WTC11 (cell line): ENCODE measurements around the gene SLC9A4. TPM values are rescaled to one million over a fixed set of nuclear protein-coding genes. Genes with fewer than 3 reads are reported as not detected.

ENCODE experiments used
- ATAC-seq: fragments of 200-7000 bp; cut with Tn5 transposase; 2 replicates; pipeline ENCODE4 v1.10.0; 2021; ENCODE audit warnings: mild to moderate bottlenecking, moderate library complexity
- CTCF ChIA-PET: fragments of 300-600 bp; sonication (Branson Sonifier 250); formaldehyde crosslinking; loops from one replicate; lab custom pipeline; 2021; ENCODE audit warnings: antibody characterized with exemption; lab: Charles Lee
- POLR2A ChIA-PET: fragments of 350-600 bp; sonication (Branson Sonifier 250); formaldehyde crosslinking; loops from one replicate; lab custom pipeline; 2021; ENCODE audit warnings: antibody characterized with exemption; lab: Charles Lee
- DNase-seq: peaks from one replicate; pipeline ENCODE4 v3.0.0; 2021; ENCODE audit warnings: low spot score
- H3K27ac Mint-ChIP-seq: 2 replicates; pipeline ENCODE4 v1.8.0; 2021; ENCODE audit warnings: mixed read lengths
- H3K27me3 Mint-ChIP-seq: 2 replicates; pipeline ENCODE4 v1.8.0; 2021; ENCODE audit warnings: low read depth, mild to moderate bottlenecking, moderate library complexity, mixed read lengths
- H3K36me3 Mint-ChIP-seq: 2 replicates; pipeline ENCODE4 v1.8.0; 2021; ENCODE audit warnings: mixed read lengths
- H3K4me1 Mint-ChIP-seq: 2 replicates; pipeline ENCODE4 v1.8.0; 2022; ENCODE audit warnings: mixed read lengths
- H3K4me3 Mint-ChIP-seq: 2 replicates; pipeline ENCODE4 v1.8.0; 2021; ENCODE audit warnings: mild to moderate bottlenecking, moderate library complexity, mixed read lengths
- H3K9me3 Mint-ChIP-seq: 2 replicates; pipeline ENCODE4 v1.8.0; 2021; ENCODE audit warnings: mixed read lengths
- CREM ChIP-seq: sonication (generic); formaldehyde crosslinking; IDR thresholded peaks from 2 replicates; pipeline ENCODE4 v1.8.1; 2022; ENCODE audit warnings: mild to moderate bottlenecking, missing genetic modification reagents, moderate library complexity
- E2F4 ChIP-seq: sonication (generic); formaldehyde crosslinking; IDR thresholded peaks from 2 replicates; pipeline ENCODE4 v1.8.1; 2022; ENCODE audit warnings: low read depth, mild to moderate bottlenecking, moderate library complexity, missing genetic modification reagents, borderline replicate concordance
- ESRRA ChIP-seq: sonication (generic); formaldehyde crosslinking; IDR thresholded peaks from 2 replicates; pipeline ENCODE4 v1.8.1; 2022; ENCODE audit warnings: mild to moderate bottlenecking, missing genetic modification reagents, borderline replicate concordance
- GABPB1 ChIP-seq: sonication (generic); formaldehyde crosslinking; IDR thresholded peaks from 2 replicates; pipeline ENCODE4 v1.8.1; 2023; ENCODE audit warnings: mild to moderate bottlenecking, missing genetic modification reagents
- HMGA2 ChIP-seq: fragments of 250-450 bp; sonication (Bioruptor Pico); IDR thresholded peaks from 2 replicates; pipeline ENCODE4 v1.4.0; 2021; ENCODE audit warnings: mild to moderate bottlenecking, moderate library complexity
- MLX ChIP-seq: sonication (generic); formaldehyde crosslinking; IDR thresholded peaks from 2 replicates; pipeline ENCODE4 v1.8.1; 2023; ENCODE audit warnings: mild to moderate bottlenecking, missing genetic modification reagents, moderate library complexity
- NFE2L1 ChIP-seq: sonication (generic); formaldehyde crosslinking; IDR thresholded peaks from 2 replicates; pipeline ENCODE4 v1.8.1; 2023; ENCODE audit warnings: missing genetic modification reagents
- TCF7 ChIP-seq: sonication (generic); formaldehyde crosslinking; IDR thresholded peaks from 2 replicates; pipeline ENCODE4 v1.8.0; 2022; ENCODE audit warnings: mild to moderate bottlenecking, low read depth, missing genetic modification reagents, moderate library complexity
- TEAD4 ChIP-seq: sonication (generic); formaldehyde crosslinking; IDR thresholded peaks from 2 replicates; pipeline ENCODE4 v1.8.0; 2022; ENCODE audit warnings: mild to moderate bottlenecking, missing genetic modification reagents
- ZNF396 ChIP-seq: fragments of 250-450 bp; sonication (Bioruptor Pico); IDR thresholded peaks from 2 replicates; pipeline ENCODE4 v1.8.0; 2021; ENCODE audit warnings: mild to moderate bottlenecking, moderate library complexity, borderline replicate concordance
- total RNA-seq: library from RNA; stranded (reverse); gene quantifications from 3 replicates; pipeline ENCODE4 v1.2.3, GENCODE V29; 2021
- TF ChIP-seq, protein P1 (sequence below): sonication (generic); formaldehyde crosslinking; IDR thresholded peaks from 2 replicates; pipeline ENCODE4 v1.8.1; 2023; ENCODE audit warnings: mild to moderate bottlenecking, missing genetic modification reagents
- TF ChIP-seq, protein P2 (sequence below): sonication (generic); formaldehyde crosslinking; IDR thresholded peaks from 2 replicates; pipeline ENCODE4 v1.8.0; 2022; ENCODE audit warnings: mild to moderate bottlenecking, missing genetic modification reagents
- TF ChIP-seq, protein P3 (sequence below): sonication (generic); formaldehyde crosslinking; IDR thresholded peaks from 2 replicates; pipeline ENCODE4 v1.8.1; 2023; ENCODE audit warnings: mild to moderate bottlenecking, missing genetic modification reagents, borderline replicate concordance
- TF ChIP-seq, protein P4 (sequence below): sonication (generic); formaldehyde crosslinking; IDR thresholded peaks from 2 replicates; pipeline ENCODE4 v1.8.1; 2023; ENCODE audit warnings: mild to moderate bottlenecking, moderate library complexity, missing genetic modification reagents
- TF ChIP-seq, protein P5 (sequence below): fragments of 250-450 bp; sonication (Bioruptor Pico); IDR thresholded peaks from 2 replicates; pipeline ENCODE4 v1.9.0; 2021; ENCODE audit warnings: mild to moderate bottlenecking

The SLC9A4 gene
- total RNA-seq, 1 experiment from 2014 or later, result 0.11 TPM

GRCh38 chr2:102514061-102514785 lies 41.2 kb downstream of the SLC9A4 start:
- no peak overlapping the region for H3K4me3 Mint-ChIP-seq

More at GRCh38 chr2:102514061-102514785, 41.2 kb downstream of the SLC9A4 start:
- ChIA-PET POLR2A (no interaction called here), CTCF (interaction anchor here (1.3 to 2.6 kb wide), 2 partner anchors 36 to 41 kb away, joined by 3 to 6 read pairs; partner anchors contain the start of gene SLC9A4)
- peaks cover 9% of the 10 kb centered on the region for H3K9me3 Mint-ChIP-seq
- H3K4me1 Mint-ChIP-seq, result peaks cover 18% of the 10 kb centered on the region
- peak; percentile 36; the same call in 1 of the 2 replicates for ATAC-seq
- no peaks in the 10 kb centered on the region for H3K27me3 Mint-ChIP-seq
- TF ChIP-seq, protein P1, sequence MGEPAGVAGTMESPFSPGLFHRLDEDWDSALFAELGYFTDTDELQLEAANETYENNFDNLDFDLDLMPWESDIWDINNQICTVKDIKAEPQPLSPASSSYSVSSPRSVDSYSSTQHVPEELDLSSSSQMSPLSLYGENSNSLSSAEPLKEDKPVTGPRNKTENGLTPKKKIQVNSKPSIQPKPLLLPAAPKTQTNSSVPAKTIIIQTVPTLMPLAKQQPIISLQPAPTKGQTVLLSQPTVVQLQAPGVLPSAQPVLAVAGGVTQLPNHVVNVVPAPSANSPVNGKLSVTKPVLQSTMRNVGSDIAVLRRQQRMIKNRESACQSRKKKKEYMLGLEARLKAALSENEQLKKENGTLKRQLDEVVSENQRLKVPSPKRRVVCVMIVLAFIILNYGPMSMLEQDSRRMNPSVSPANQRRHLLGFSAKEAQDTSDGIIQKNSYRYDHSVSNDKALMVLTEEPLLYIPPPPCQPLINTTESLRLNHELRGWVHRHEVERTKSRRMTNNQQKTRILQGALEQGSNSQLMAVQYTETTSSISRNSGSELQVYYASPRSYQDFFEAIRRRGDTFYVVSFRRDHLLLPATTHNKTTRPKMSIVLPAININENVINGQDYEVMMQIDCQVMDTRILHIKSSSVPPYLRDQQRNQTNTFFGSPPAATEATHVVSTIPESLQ (CRISPR knock-in tag), result no peak
- TF ChIP-seq GABPB1 (CRISPR knock-in tag) (no peak), TCF7 (CRISPR knock-in tag) (no peak), ZNF396 (CRISPR knock-in tag) (no peak), MLX (CRISPR knock-in tag) (no peak), E2F4 (CRISPR knock-in tag) (no peak), NFE2L1 (CRISPR knock-in tag) (no peak), HMGA2 (no peak), ESRRA (CRISPR knock-in tag) (no peak), CREM (CRISPR knock-in tag) (no peak), TEAD4 (CRISPR knock-in tag) (no peak)
- TF ChIP-seq, protein P2, sequence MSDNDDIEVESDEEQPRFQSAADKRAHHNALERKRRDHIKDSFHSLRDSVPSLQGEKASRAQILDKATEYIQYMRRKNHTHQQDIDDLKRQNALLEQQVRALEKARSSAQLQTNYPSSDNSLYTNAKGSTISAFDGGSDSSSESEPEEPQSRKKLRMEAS (CRISPR knock-in tag), result no peak
- TF ChIP-seq, protein P3, sequence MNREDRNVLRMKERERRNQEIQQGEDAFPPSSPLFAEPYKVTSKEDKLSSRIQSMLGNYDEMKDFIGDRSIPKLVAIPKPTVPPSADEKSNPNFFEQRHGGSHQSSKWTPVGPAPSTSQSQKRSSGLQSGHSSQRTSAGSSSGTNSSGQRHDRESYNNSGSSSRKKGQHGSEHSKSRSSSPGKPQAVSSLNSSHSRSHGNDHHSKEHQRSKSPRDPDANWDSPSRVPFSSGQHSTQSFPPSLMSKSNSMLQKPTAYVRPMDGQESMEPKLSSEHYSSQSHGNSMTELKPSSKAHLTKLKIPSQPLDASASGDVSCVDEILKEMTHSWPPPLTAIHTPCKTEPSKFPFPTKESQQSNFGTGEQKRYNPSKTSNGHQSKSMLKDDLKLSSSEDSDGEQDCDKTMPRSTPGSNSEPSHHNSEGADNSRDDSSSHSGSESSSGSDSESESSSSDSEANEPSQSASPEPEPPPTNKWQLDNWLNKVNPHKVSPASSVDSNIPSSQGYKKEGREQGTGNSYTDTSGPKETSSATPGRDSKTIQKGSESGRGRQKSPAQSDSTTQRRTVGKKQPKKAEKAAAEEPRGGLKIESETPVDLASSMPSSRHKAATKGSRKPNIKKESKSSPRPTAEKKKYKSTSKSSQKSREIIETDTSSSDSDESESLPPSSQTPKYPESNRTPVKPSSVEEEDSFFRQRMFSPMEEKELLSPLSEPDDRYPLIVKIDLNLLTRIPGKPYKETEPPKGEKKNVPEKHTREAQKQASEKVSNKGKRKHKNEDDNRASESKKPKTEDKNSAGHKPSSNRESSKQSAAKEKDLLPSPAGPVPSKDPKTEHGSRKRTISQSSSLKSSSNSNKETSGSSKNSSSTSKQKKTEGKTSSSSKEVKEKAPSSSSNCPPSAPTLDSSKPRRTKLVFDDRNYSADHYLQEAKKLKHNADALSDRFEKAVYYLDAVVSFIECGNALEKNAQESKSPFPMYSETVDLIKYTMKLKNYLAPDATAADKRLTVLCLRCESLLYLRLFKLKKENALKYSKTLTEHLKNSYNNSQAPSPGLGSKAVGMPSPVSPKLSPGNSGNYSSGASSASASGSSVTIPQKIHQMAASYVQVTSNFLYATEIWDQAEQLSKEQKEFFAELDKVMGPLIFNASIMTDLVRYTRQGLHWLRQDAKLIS (CRISPR knock-in tag), result no peak
- TF ChIP-seq, protein P4, sequence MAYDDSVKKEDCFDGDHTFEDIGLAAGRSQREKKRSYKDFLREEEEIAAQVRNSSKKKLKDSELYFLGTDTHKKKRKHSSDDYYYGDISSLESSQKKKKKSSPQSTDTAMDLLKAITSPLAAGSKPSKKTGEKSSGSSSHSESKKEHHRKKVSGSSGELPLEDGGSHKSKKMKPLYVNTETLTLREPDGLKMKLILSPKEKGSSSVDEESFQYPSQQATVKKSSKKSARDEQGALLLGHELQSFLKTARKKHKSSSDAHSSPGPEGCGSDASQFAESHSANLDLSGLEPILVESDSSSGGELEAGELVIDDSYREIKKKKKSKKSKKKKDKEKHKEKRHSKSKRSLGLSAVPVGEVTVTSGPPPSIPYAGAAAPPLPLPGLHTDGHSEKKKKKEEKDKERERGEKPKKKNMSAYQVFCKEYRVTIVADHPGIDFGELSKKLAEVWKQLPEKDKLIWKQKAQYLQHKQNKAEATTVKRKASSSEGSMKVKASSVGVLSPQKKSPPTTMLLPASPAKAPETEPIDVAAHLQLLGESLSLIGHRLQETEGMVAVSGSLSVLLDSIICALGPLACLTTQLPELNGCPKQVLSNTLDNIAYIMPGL (CRISPR knock-in tag), result no peak
- TF ChIP-seq, protein P5, sequence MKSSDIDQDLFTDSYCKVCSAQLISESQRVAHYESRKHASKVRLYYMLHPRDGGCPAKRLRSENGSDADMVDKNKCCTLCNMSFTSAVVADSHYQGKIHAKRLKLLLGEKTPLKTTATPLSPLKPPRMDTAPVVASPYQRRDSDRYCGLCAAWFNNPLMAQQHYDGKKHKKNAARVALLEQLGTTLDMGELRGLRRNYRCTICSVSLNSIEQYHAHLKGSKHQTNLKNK (CRISPR knock-in tag), result no peak
- H3K27ac Mint-ChIP-seq, result no peak overlapping the region
- DNase-seq, result no peak
- H3K36me3 Mint-ChIP-seq, result no peaks in the 10 kb centered on the region
